Stimulated activated CD8-positive, alpha-beta memory T cell treated with anti-CD3 and anti-CD28 coated beads, Interleukin-7, amount 100 ng/mL, for 1 hour (primary cell): ENCODE measurements around the gene EZR.
A peak's percentile ranks its signal among the peaks of the same experiment; 100 is the strongest.

Experiments used
- DNase-seq, 2 donors: peaks; one replicate each; pipeline ENCODE4 v3.0.0-alpha.2; 2020; ENCODE audit warnings: low read depth in 2 of 2

The EZR gene

GRCh38 chr6:158817728-158818580 lies 1.2 kb downstream of the EZR start:
- peak; percentile 64 to 65 for DNase-seq

DNA sequence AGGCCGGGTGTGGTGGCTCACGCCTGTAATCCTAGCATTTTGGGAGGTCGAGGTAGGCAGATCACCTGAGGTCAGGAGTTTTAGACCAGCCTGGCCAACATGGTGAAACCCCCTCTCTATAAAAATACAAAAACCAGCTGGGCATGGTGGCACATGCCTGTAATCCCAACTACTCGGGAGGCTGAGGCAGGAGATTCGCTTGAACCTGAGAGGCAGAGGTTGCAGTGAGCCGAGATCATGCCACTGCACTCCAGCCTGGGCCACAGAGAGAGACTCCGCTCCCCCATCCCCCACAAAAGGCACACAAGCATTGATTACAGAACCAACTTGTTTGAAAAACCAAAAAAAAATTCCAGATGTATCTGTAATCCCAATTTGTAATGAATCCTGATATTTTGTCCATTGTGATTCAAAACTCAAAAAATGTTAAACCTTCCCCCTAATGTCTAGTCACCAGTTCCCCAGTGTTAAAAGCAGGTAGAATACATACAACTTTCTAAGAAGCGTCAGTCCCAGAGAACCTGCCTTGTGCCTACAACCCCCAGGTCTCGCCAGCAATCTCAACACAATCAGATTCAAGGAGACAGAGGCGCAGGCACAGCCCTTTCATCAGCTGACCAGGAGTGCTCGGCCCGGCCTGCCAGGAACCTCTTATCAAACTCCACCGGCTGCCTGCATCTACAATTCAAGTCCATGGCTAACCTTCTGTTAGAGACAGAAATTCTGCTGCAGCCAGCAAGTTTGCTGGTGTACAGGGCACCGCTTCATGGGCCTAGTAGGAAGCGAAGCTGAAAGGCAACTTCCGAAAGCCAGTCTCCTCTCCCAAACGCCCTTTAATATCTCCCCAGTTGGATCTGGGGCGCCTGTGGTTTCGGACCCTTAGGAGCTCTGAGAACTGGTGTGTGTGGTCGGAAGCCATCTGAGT lies 2.1 kb downstream of the EZR start:
- DNase-seq, result no peak

- DNase-seq, result no peak
Measured at GRCh38 chr6:158816329-158816728, 2.8 kb downstream of the EZR start.

DNA sequence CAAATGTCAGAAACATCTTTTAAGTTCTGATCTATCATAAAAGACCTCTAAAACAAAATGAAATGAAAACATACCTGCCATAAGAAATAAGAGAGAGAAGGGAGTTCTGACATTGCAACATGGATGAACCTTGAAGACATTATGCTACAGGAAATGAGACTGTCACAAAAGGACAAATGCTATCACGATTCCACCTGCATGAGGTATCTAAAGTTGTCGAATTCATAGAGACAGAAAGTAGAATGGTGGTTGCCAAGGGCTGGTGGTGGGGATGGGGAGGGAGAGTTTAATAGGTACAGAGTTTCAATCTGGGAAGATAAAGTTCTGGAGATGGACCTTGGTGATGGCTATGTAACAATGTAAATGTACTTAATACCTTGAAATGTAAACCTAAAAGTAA lies 3.3 kb downstream of the EZR start:
- no peak for DNase-seq

- no peak for DNase-seq
Measured at GRCh38 chr6:158815379-158815724, 3.8 kb downstream of the EZR start.

- no peak for DNase-seq
Measured at GRCh38 chr6:158813032-158813431, 6.1 kb downstream of the EZR start.

GRCh38 chr6:158812611-158813010 lies 6.6 kb downstream of the EZR start:
- DNase-seq, result no peak

DNA sequence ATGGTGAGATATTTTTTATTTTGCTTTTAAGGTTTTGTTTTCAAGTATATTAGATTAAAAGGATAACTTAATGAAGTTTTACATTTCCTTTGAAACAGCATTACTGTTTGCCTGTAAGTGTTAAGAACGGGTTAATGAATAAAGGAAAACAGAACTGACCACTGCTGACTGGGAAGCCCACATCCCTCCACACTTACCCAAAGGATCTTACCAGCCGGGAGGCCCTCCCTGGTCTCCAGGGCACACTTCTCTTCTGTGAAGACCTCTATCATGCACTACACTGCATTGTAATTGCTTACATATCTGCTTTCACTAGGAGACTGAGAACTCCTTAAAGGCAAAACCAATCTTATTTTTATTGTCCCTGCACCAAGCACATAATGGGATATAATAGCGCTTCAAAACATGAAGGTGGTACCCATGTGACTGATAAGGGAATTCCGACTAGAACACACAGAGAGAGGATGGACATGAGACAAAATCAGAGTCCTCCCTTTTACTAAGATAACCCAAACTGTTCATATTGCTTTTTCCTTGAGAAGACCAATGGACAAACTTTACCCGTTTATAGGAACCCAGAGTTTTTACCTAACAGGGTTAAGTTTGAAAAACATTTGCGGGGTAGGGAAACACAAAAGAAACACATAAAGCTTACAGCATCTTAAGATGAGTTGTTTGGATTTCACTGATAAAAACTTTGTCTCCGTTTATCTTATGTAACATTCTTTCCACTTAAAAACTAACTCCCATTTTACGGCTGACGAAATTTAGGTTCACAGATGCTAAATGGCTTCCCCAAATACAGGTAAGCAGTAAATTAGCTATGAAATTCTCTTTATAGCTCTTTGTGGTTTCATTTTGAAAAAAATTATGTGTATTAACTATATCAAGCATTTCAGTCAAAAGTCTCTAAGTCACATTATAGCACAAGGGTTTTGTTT lies 8.7 kb downstream of the EZR start:
- no peak for DNase-seq

GRCh38 chr6:158808941-158809678 lies 10.1 kb downstream of the EZR start:
- no peak for DNase-seq

GRCh38 chr6:158808442-158808833 lies 10.7 kb downstream of the EZR start:
- no peak for DNase-seq

DNA sequence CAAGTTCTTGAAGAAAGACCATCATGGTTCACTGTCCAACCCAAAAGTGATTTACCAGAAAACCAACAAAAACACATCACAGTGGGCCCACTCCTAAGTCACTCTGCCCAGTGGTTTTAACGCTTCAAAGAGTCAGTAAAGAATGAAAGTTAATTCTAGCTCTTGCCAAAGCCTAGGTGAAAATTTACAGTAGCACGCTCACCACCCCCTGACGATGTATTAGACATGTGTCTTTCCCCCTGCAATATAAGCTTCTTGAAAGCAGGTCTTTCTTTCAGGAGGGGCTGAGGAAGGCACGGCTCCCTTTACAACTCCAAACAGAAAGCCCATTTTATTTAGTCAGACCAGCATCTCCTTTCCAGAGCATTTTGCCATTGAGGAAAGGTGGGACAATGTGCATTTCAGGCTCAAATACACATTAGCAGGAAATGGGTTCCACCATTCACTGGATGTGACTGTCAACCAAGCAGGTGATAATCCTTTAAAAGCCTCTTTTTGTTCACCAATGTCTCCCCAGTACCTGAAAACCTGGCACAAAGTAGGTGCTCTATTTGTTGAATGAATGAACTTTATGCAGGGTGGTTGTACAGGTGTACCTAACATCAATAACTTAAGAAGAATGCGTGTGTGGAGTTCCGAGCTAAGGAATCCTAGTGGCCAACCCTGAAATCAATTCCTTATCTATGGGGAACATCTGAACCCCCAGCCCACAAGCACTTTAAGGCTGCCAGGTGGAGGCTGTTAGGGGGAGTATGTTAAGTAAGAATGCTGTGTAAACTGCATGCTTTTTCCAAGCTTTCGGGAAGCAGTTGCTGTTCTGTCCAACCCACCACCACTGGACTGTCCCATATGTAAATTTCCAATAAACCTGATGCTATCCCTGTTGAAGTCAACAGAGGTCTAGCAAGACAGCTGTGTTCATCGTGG lies 11.4 kb downstream of the EZR start:
- no peak for DNase-seq

DNA sequence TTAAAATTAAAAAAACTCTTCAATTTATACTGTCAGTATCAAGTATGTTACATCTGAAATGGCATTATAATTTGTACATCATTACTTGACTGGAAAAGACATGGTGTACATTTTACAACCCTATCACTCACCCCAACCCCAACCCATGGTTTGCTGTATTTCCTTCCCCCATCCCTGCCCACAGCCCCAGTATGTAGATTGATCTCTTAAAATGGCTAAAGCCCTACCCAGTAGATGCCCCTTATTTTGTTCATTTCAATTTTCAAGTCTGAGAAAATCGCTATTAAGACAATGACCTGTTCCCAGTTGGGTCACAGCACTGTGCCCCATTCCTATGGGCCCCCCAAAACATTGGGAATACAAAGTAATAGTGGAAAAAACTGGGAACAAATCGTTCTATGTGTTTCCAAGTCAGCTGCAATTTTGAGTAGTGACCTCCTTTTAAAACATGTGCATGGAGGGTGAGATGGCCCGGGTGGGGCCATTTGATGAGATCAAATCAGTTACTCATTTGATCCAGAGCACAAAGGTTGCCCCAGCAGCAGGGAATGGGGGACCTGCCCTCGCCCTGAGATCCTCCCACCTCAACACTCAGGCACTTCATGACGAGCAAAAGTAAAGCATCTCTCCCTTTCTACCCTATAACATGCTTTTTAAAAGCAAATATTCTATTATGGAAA lies 13.3 kb downstream of the EZR start:
- DNase-seq, result no peak

DNA sequence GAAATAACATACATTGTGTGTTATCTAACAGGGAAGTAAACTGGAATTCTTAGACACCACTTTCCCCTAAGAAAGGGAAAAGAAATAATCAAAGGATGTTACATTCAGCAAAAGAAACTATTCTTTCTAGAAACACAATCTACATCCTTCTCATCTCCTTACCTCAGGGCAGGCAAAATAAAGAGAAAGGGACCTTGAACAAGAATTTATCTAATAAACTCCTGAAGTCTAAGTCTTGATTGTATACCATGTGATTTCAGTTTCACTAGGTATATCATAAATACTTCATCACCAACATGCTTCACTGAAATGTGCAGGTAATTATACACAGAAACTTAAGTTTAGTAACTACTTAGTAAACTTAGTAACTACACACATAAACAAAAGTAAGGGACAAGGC lies 15.0 kb downstream of the EZR start:
- no peak for DNase-seq

DNA sequence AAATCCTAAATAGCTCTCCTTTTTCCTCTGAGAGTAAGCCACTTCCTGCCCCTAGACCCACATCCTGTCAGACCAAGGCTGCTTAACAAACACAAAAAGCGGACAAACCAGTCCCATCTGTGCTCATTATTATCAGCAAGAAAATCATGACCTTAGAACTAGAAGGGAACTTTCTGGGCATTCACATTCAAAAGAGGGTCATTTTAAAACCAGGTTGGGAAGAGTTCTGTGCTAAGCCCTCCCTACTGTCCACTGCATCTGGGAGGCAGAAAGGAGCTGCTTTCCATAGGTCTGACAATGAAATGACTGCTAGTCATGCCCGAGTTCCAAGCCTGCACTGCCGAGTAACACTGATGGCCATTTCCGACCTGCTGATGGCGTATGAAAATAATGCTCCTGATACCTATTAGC lies 15.4 kb downstream of the EZR start:
- DNase-seq, result no peak

DNA sequence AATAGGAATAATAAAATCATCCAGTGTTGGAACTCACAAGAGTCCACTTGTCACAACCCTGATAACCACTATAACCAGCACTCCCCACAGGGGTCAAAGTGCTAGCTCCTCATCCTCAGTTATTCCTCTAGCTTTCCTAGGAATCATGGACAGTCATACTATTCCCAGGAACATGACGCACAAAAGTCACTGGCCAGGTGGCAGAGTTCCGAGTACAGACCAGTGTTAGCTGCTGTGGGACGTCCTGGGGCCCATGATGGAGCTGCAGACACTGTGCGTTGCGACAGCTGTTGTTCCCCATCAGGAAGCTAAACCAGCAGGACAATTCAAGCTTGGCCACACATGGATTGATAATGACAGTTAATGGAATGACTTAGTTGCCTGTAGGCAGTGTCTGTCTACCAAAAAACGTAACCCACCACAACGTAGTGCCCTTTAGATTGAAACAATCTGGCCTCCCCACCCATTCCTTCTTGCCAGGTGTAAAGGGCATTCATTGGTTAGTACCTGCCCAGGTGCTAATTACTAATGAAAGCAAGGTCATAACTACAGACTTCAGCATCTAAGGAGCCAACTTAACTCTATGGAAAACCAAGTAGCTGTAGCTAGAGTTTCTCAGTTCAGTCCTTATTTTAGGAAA lies 17.4 kb downstream of the EZR start:
- DNase-seq, result no peak

- DNase-seq, result no peak
Measured at GRCh38 chr6:158799051-158799792, 19.9 kb downstream of the EZR start.

DNA sequence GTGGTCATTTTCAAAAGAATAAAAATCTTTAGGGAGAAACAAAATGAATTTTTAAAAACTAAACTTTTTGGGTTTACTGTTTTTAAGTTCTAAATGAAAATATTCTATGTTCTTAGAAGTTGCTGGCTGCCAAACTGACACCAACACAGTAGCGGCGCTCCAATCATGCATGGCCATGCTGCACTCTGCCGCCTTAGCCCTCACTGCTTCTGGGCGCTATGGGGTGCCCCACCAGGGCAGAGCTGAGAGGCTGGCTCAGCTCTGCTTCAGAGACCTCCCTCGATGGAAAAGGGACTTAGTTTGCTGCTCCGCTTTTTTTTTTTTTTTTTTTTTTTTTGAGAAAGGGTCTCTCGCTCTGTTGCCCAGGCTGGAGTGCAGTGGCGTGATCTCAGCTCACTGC lies 20.9 kb downstream of the EZR start:
- no peak for DNase-seq
